GM06990 (cell line): ENCODE results near the gene STEAP1B.

Experiments
- DNase-seq: peaks from one replicate; pipeline ENCODE4 v3.0.0-alpha.2; 2011; ENCODE audit not compliant: insufficient read length; ENCODE audit errors: extremely low read depth
- H3K27me3 ChIP-seq: replicated peaks from 2 replicates; pipeline ENCODE4 v1.6.0; 2011; ENCODE audit warnings: low read length; ENCODE audit not compliant: control insufficient read depth, insufficient read depth
- H3K36me3 ChIP-seq: 2 replicates; pipeline ENCODE4 v1.5.1; 2011; ENCODE audit warnings: low read length; ENCODE audit not compliant: control insufficient read depth, insufficient read depth
- H3K4me3 ChIP-seq: replicated peaks from 2 replicates; pipeline ENCODE4 v1.5.1; 2011; ENCODE audit warnings: low read depth, mild to moderate bottlenecking, control low read depth, low read length
- TF ChIP-seq, protein P1 (sequence below): IDR thresholded peaks from 2 replicates; pipeline ENCODE4 v1.5.1; 2011; ENCODE audit warnings: low read length, control low read depth, mild to moderate bottlenecking, inconsistent platforms; ENCODE audit not compliant: insufficient read depth, poor library complexity, severe bottlenecking

STEAP1B gene

DNA sequence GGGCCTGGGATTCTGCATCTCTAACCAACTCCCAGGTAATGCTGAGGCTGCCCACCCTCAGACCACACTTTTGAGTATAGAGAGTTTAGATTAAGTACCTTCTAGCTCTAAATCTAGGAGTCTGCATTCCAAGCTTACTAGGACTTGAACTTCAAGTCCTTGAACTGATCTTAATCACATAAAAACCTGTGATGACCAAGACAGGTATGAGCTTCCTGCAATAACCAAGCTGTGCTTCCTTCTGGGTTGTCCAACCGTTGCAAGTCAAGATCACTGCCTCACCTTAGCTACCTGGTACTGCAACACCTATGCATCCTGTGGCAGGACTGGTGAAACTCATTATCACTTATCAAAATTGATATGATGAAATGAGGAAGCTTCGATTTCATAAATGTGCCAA is 110.1 kb downstream of the STEAP1B start:
- Histone ChIP-seq H3K4me3 (no peak overlapping the region), H3K27me3 (no peaks in the 10 kb centered on the region), H3K36me3 (no peaks in the 10 kb centered on the region)
- TF ChIP-seq, protein P1, sequence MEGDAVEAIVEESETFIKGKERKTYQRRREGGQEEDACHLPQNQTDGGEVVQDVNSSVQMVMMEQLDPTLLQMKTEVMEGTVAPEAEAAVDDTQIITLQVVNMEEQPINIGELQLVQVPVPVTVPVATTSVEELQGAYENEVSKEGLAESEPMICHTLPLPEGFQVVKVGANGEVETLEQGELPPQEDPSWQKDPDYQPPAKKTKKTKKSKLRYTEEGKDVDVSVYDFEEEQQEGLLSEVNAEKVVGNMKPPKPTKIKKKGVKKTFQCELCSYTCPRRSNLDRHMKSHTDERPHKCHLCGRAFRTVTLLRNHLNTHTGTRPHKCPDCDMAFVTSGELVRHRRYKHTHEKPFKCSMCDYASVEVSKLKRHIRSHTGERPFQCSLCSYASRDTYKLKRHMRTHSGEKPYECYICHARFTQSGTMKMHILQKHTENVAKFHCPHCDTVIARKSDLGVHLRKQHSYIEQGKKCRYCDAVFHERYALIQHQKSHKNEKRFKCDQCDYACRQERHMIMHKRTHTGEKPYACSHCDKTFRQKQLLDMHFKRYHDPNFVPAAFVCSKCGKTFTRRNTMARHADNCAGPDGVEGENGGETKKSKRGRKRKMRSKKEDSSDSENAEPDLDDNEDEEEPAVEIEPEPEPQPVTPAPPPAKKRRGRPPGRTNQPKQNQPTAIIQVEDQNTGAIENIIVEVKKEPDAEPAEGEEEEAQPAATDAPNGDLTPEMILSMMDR, result no peak
- no peak for DNase-seq

DNA sequence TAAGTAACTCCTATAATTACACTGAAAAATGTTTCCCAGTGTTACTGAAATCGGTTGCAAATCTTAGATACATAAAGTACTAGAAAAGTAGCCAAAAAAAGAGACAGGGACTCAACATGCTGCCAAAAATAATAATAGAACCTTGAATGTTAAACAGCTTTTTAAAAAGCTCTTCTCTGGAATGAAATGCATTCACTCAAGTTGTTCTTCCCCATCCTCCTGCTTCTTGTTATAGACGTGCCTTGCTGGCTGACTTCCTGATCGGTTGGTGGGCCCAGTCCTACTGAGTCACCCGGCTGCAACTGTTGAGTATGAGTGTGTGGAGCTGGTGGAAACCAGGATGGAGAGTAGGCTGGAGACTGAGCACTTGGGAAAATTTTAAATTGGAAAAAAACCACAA is 112.4 kb downstream of the STEAP1B start:
- Histone ChIP-seq H3K4me3 (no peak overlapping the region), H3K36me3 (no peaks in the 10 kb centered on the region), H3K27me3 (no peaks in the 10 kb centered on the region)
- no peak for DNase-seq
- TF ChIP-seq, protein P1, result no peak

DNA sequence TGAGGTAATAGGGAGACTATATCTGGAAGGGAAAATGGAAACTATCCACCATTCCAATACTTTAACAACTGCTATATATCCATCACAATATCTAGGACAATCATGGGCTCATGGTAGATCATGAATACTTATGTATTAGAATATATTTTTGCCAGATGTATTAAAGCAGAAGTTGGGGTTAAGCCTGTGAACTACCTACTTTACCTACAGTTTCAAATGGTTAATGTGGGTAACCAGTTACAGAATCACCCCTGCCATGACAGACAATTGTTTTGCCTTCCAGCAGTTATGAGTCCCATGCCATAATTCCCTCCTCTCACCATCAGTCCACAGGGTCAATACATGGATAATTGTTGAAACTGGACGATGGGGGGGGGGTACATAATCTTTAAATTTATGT is 113.1 kb downstream of the STEAP1B start:
- peak; percentile 27 for DNase-seq
- no peaks in the 10 kb centered on the region for H3K36me3 ChIP-seq
- H3K27me3 ChIP-seq, result no peaks in the 10 kb centered on the region
- no peak overlapping the region for H3K4me3 ChIP-seq
- TF ChIP-seq, protein P1, result no peak

DNA sequence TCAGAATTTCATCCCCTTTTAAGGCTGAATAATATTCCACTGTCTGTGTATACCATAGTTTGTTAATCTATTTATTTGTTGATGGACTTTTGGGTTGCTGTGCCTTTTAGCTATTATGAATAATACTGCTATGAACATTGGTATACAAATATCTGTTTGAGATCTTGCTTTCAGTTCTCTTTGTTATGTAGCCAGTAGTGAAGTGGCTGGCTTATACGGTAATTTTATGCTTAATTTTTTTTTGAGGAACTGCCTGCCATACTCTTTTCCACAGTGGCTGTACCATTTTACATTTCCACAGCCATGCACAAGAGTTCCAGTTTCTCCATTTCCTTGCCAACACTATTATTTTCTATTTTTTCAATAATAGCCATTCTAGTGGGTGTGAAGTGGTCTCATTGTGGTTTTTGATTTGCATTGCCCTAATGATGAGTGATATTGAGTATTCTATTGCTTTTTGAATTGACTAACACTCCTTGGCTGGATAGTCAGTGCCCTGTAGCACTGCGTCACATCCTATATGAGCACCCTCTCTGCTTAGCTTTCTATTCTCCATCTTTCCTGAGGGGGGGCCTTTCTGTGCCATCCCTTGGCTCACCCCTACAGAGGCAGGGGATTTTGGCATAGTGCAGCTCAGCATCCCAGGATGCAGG is 113.7 kb downstream of the STEAP1B start:
- Histone ChIP-seq H3K36me3 (no peaks in the 10 kb centered on the region), H3K4me3 (no peak overlapping the region), H3K27me3 (no peaks in the 10 kb centered on the region)
- TF ChIP-seq, protein P1, result no peak
- peak; percentile 33 for DNase-seq

DNA sequence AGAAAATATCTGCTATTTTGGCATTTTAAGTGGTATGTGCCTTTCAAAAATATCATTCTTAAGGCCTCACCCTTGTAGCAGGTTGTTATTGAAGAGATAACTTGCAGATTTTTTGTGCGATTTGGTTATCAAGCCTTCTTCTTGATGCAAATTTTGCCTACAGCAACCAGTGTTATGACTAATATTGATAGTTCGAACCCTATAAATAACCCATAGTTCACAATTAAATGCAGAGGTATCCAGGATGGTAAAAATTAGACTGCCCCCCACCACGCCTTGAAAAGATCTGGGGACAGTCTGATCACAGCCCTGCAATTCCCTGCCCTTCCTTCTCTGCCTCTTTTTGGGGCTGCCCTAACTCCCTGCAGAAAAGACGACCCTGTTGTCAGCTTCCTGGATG is 114.7 kb downstream of the STEAP1B start:
- TF ChIP-seq, protein P1, result no peak
- Histone ChIP-seq H3K27me3 (no peaks in the 10 kb centered on the region), H3K36me3 (no peaks in the 10 kb centered on the region), H3K4me3 (no peak overlapping the region; the same call in 1 of the 2 replicates)
- peak; percentile 44 for DNase-seq

DNA sequence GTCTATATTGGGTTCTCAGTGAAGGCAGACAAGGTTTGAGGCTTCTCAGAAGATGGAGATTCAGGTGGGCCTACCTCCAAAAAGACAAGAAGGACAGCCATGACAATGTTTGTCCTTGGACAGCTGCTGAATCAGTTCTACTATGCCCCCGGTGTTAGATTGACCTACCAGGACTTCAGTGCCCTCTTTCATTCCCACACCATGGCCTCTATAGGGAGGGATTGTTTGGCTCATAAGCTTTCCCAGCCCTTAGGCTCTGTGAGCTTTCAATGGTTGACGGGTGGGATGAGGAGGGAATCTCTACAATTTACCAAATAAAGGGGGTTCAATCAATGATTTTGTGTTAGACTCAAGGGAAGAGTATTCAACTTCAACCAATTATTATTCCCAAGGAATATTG is 119.7 kb downstream of the STEAP1B start:
- Histone ChIP-seq H3K36me3 (no peaks in the 10 kb centered on the region), H3K4me3 (no peak overlapping the region), H3K27me3 (no peaks in the 10 kb centered on the region)
- TF ChIP-seq, protein P1, result no peak
- DNase-seq, result no peak
